Jurkat, Clone E6-1 (cell line): ENCODE results near the gene ZBTB18.
"Not testable (repeated sequence)": the region's sequence is repeated elsewhere in the genome, so short reads cannot be mapped to it uniquely, and the experiment has no call there.

Experiments
- DNase-seq: peaks from one replicate; pipeline ENCODE4 v3.0.0-alpha.2; 2011; ENCODE audit warnings: low read depth, low spot score
- H3K4me3 ChIP-seq: 2 replicates; pipeline ENCODE4 v1.5.1; 2011; ENCODE audit warnings: mild to moderate bottlenecking, low read length, control low read depth, moderate library complexity

Gene ZBTB18

GRCh38 chr1:244035358-244035757 is 15.7 kb upstream of the ZBTB18 start:
- no peak overlapping the region for H3K4me3 ChIP-seq
- DNase-seq: no peak

- H3K4me3 ChIP-seq: no peak overlapping the region
- DNase-seq: no peak
Measured at GRCh38 chr1:244037252-244037651, 13.8 kb upstream of the ZBTB18 start.

GRCh38 chr1:244041466-244042120 is 9.5 kb upstream of the ZBTB18 start:
- DNase-seq: no peak
- no peak overlapping the region for H3K4me3 ChIP-seq

GRCh38 chr1:244042293-244042692 is 8.8 kb upstream of the ZBTB18 start:
- no peak for DNase-seq
- no peak overlapping the region for H3K4me3 ChIP-seq

- DNase-seq: no peak
- no peak overlapping the region for H3K4me3 ChIP-seq
Measured at GRCh38 chr1:244044423-244044822, 6.7 kb upstream of the ZBTB18 start.

- DNase-seq, H3K4me3 ChIP-seq: not testable (repeated sequence)
Measured at GRCh38 chr1:244046254-244046653, 4.8 kb upstream of the ZBTB18 start.

GRCh38 chr1:244046907-244047611 is 4.0 kb upstream of the ZBTB18 start:
- peak overlapping the region; percentile 55 for H3K4me3 ChIP-seq
- DNase-seq: peak; percentile 10

- H3K4me3 ChIP-seq: peak overlapping the region; percentile 55
- peak; percentile 53 for DNase-seq
Measured at GRCh38 chr1:244047621-244048255, 3.3 kb upstream of the ZBTB18 start.

GRCh38 chr1:244048256-244049161 is 2.6 kb upstream of the ZBTB18 start:
- DNase-seq: peak; percentile 97
- H3K4me3 ChIP-seq: peak overlapping the region; percentile 72

- peak overlapping the region; percentile 72 for H3K4me3 ChIP-seq
- peak; percentile 61 for DNase-seq
Measured at GRCh38 chr1:244049162-244050013, 1.7 kb upstream of the ZBTB18 start.

- no peak for DNase-seq
- H3K4me3 ChIP-seq: peak overlapping the region; percentile 72
Measured at GRCh38 chr1:244050014-244050834, 859 bp upstream of the ZBTB18 start.

- H3K4me3 ChIP-seq: no peak overlapping the region
- no peak for DNase-seq
Measured at GRCh38 chr1:244052016-244052727, 1.1 kb downstream of the ZBTB18 start.

GRCh38 chr1:244052728-244053312 is 1.7 kb downstream of the ZBTB18 start:
- DNase-seq: no peak
- H3K4me3 ChIP-seq: no peak overlapping the region

- no peak overlapping the region for H3K4me3 ChIP-seq
- DNase-seq: no peak
Measured at GRCh38 chr1:244053831-244054230, 2.7 kb downstream of the ZBTB18 start.

- H3K4me3 ChIP-seq: no peak overlapping the region
- no peak for DNase-seq
Measured at GRCh38 chr1:244054247-244054923, 3.3 kb downstream of the ZBTB18 start.

- no peak for DNase-seq
- no peak overlapping the region for H3K4me3 ChIP-seq
Measured at GRCh38 chr1:244054924-244055263, 3.8 kb downstream of the ZBTB18 start.
